ENCODE results near the gene TP53TG3D.
"Not testable (repeated sequence)": the region's sequence is repeated elsewhere in the genome, so short reads cannot be mapped to it uniquely, and the experiment has no call there.

The TP53TG3D gene, protein sequence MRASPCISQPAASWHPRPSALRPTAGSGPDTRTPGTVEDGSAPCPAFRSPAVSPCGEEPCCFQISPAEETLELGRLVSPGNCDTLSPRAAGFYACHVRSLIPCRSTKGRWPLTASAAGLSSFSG

DNA sequence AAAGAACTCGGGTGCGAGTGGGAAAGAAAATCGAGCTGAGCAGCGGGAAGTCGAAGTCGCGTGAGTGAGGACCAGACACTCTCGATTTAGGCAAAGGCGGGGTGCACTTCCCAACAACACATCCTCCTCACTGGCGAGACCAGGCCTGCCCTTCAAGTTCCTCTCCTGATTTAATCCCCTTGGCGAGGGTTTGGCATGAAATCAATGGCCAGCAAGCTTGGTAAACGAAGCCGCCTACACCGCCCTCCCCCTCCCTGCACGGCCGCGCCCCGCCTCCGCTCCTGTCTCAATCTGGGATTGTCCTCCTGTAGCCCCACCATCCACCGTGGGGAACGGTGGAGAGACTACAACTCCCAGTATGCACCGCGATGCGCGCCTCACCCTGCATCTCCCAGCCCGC is at the start of gene TP53TG3D:
Gene TP53TG3D, plus strand, starts transcription at position 301 of the 400 bp plus-strand sequence. Its CDS starts 68 bp downstream, at position 369.
- DNase-seq: not testable (repeated sequence)

DNA sequence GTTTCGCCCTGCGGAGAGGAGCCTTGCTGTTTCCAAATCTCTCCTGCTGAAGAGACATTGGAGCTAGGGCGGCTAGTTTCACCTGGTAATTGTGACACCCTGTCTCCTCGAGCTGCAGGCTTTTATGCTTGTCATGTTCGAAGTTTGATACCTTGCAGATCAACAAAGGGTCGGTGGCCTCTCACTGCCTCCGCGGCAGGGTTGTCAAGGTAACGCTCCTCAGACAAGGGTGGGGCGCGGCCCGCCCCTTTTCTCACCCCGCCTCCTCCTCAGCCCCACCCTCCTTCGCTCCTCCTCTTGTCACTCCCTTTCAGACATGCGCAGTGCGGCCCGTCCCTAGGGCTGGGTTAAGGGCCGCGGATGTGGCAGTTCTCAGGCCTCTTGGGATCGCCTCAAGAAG is 421 bp downstream of the TP53TG3D start:
- DNase-seq: not testable (repeated sequence)

DNA sequence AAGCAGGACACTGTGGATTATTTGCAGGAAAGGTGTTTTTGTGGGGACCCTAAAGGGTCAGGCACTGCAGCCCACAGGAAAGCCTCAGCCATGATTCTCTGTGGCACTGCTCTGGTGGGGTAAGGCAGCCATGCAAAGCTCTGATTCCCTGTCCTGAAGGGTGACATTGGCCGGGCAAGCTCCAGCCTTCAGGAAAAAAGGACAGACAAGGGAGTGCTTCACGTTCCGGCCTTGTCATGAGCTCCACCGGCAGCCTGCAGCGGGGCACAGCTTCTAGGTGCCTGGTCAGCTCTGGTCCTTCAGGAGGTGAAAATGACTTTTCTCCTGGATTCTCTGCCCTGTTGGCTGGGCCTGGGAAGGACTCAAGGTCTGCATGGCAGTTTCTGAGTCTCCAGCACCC is 8.4 kb downstream of the TP53TG3D start:
- not testable (repeated sequence) for DNase-seq

DNA sequence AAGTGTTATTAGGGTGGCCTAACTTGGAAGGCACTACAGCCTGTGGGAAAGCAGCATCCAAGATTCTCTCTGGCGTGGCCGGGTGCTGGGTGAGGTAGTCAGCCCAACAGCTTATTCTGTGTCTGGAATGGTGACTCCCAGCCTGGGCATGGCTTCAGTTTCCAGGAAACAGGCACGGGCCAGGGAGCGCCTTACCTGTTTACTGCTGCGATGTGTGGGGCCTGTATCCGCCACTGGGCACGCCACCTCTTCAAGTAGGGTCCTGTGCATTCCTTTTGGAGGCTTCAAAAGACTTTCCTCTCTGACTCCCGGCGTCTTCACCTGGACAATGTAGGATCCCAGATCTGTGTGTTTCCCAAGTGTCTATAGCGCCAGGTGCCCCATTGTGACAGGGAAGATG is 10.5 kb downstream of the TP53TG3D start:
- not testable (repeated sequence) for DNase-seq

DNA sequence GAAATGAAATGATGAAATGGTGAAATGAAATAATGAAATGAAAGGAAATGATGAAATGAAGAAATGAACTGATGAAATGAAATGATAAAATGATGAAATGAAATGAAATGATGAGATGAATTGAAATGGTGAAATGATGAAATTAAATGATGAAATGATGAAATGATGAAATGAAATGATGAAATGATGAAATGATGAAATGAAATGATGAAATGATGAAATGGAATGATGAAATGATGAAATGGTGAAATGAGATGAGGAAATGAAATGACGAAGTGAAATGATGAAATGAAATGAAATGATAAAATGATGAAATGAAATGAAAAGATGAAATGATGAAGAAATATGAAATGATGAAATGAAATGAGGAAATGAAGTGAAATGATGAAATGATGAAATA is 28.8 kb downstream of the TP53TG3D start:
- not testable (repeated sequence) for DNase-seq

DNA sequence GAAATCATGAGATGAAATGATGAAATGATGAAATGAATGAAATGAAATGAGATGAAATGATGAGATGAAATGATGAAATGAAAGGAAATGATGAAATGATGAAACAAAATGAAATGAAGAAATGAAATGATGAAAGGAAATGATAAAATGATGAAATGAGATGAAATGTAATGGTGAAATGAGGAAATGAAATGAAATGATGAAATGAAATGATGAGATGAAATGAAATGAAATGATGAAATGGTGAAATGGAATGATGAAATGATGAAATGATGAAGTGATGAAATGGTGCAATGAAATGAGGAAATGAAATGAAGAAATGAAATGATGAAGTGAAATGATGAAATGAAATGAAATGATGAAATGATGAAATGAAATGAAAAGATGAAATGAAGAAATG is 29.9 kb downstream of the TP53TG3D start:
- not testable (repeated sequence) for DNase-seq

DNA sequence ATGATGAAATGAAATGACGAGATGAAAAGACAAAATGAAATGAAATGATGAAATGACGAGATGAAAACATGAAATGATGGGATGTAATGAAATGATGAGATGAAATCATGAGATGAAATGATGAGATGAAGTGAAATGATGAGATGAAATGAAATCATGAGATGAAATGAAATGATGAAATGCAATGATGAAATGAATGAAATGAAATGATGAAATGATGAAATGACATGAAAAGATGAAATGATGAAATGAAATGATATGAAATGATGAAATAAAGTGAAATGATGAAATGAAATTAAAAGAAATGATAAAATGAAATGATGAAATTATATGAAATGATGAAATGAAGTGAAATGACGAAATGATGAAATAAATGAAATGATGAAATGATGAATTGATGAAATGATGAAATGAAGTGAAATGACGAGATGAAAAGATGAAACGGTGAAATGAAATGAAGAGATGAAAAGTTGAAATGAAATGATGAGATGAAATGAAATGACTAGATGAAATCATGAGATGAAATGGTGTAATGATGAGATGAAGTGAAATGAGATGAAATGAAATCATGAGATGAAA is 30.9 kb downstream of the TP53TG3D start:
- not testable (repeated sequence) for DNase-seq

DNA sequence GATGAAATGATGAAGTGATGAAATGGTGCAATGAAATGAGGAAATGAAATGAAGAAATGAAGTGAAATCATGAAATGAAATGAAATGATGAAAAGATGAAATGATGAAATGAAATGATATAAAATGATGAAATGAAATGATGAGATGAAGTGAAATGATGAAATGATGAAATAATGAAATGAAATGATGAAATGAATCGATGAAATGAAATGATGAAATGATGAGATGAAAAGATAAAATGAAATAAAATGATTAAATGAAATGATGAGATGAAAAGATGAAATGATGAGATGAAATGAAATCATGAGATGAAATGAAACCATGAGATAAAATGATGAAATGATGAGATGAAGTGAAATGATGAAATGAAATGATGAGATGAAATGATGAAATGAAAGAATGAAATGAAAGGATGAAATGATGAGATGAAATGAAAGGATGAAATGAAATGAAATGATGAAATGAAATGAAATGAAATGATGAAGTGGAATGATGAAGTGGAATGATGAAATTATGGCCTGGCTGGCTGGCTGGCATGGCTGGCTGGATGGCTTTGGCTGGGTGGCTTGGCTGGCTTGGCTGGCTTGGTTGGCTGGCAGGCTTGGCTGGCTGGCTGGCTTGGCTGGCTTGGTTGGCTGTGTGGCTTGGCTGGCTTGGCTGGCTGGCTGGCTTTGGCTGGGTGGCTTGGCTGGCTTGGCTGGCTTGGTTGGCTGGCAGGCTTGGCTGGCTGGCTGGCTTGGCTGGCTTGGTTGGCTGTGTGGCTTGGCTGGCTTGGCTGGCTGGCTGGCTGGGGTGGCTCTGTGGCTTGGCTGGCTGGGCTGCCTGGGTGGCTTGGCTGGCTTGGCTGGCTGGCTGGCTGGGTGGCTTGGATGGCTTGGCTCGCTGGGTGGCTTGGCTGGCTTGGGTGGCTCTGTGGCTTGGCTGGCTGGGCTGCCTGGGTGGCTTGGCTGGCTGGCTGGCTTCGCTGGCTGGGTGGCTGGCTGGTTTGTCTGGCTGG is 32.0 kb downstream of the TP53TG3D start:
- not testable (repeated sequence) for DNase-seq

DNA sequence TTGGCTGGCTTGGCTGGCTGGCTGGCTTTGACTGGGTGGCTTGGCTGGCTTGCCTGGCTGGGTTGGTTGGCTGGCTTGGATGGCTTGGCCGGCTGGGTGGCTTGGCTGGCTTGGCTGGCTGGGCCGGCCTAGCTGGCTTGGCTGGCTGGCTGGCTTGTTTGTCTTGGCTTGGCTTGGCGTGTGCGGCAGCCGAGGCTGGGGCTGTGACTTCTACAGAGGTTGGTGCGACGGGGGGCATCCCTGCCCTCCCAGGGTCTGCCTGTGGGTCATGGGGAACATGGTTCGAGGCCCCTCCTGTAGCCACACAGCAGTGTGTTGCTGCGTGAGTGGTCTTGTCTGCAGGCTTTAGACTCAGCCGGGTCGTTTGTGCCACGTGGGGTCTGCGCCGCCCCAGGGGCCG is 33.1 kb downstream of the TP53TG3D start:
- DNase-seq: not testable (repeated sequence)

DNA sequence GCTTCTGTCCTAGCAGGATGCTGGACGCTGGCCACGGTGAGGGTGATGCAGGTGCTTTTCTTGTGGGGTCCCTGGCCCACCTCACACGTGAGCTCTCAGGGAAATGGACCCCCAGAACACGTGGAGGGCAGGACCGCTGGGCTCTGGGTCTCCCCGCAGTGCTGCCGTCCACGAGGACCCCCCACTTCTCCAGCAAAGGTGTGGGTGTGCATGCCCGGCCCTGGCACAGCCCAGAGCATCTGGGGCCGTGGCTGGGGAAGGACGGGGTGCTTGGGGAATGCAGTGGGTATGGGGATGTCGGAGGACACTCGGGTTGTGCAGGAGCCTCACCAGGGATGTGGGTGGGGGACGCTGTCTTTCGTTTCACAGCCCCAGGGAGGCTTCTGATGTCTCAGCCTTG is 34.7 kb downstream of the TP53TG3D start:
- DNase-seq: not testable (repeated sequence)

DNA sequence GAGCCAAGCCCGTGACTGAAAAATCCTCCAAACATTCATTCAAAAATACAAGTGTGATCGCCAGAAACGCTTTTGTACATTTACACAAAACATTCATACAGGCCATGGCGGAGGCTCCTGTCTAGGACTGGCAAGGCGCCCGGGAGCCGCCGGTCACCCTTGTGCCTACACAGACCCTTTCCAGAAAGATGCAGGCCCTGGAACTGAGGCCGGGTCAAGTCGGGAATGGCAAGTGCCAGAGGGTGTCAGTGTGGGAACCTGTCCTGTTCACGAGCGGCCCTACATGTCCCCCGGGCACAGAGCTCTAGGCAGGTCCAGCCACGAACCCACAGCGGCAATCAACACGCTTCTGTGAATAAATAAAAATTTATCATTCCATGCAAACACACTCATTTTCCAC is 36.1 kb downstream of the TP53TG3D start:
- DNase-seq: not testable (repeated sequence)

DNA sequence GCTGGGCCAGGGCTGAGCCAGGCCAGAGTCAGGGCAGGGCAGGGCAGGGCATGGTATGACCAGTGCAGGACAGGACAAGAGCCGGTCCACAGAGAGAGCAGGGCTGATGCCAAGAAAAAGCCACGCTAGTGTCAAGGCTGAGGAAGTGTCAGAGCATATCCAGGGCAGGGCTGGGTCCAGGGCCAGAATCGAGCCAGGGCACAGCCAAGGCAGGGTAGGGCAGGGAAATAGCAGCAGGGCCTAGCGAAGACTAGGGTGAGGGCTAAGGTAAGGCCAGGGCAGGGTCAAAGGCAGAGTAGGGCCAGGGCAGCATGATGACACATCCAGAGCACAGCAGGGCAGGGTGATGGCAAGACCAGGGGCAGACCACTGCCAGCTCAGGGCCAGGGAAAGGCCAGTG is 49.7 kb downstream of the TP53TG3D start:
- DNase-seq: not testable (repeated sequence)

All from activated CD4-positive, CD25-positive, alpha-beta regulatory T cell treated with anti-CD3 and anti-CD28 coated beads, Interleukin-2, amount 50 U/mL, for 72 hours (primary cell).